Skeletal muscle tissue (tissue), 4 donors: ENCODE data around the gene FBXO42. TPM values are rescaled to one million over a fixed set of nuclear protein-coding genes. Genes with fewer than 3 reads are reported as not detected.

Experiments used
- H3K27ac ChIP-seq: one replicate; pipeline ENCODE4 v1.7.0; 2013; ENCODE audit warnings: mild to moderate bottlenecking, low read depth, low read length, inconsistent platforms
- H3K27me3 ChIP-seq, 3 donors: one replicate each; pipeline ENCODE4 v1.7.0; 2013; ENCODE audit warnings: low read length in 3 of 3; ENCODE audit not compliant: control insufficient read depth in 3 of 3, insufficient read depth in 3 of 3
- H3K36me3 ChIP-seq, 3 donors: one replicate each; pipeline ENCODE4 v1.7.0; 2013; ENCODE audit warnings: low read length in 3 of 3; ENCODE audit not compliant: control insufficient read depth in 3 of 3, insufficient read depth in 3 of 3
- H3K4me1 ChIP-seq, 3 donors: one replicate each; pipeline ENCODE4 v1.7.0; 2013; ENCODE audit warnings: low read length in 3 of 3, mild to moderate bottlenecking in 3 of 3; ENCODE audit not compliant: control insufficient read depth in 3 of 3, insufficient read depth in 3 of 3
- H3K4me3 ChIP-seq, 3 donors: one replicate each; pipeline ENCODE4 v1.7.0; 2013; ENCODE audit warnings: low read length in 3 of 3
- H3K9ac ChIP-seq, 3 donors: one replicate each; pipeline ENCODE4 v1.7.0; 2013; ENCODE audit warnings: low read length in 3 of 3, mild to moderate bottlenecking in 3 of 3, moderate library complexity in 2 of 3, low read depth in 1 of 3
- H3K9me3 ChIP-seq, 3 donors: one replicate each; pipeline ENCODE4 v1.7.0; 2013; ENCODE audit warnings: low read length in 3 of 3; ENCODE audit not compliant: control insufficient read depth in 3 of 3
- total RNA-seq: library from RNA; depleted of rRNA; stranded (reverse); fragments of >200 nt; gene quantifications from one replicate; pipeline ENCODE4 v1.2.3, GENCODE V29; 2014
- donor health status: Osteomylitis.

FBXO42 gene
- total RNA-seq, 1 donor from 2014 or later: 12.0 TPM

GRCh38 chr1:16326833-16327404, 25.4 kb downstream of the FBXO42 start:
- H3K27me3 ChIP-seq: no peaks in the 10 kb centered on the region
- no peak overlapping the region for H3K27ac ChIP-seq
- H3K4me1 ChIP-seq: peaks cover 5 to 9% (median 7%) of the 10 kb centered on the region in 3 donors
- H3K36me3 ChIP-seq: no peaks in the 10 kb centered on the region
- H3K9ac ChIP-seq: no peak overlapping the region
- H3K9me3 ChIP-seq: no peaks in the 10 kb centered on the region
- H3K4me3 ChIP-seq: no peak overlapping the region

GRCh38 chr1:16324456-16324890, 27.8 kb downstream of the FBXO42 start:
- Histone ChIP-seq H3K9me3 (no peaks in the 10 kb centered on the region), H3K9ac (no peak overlapping the region), H3K4me3 (no peak overlapping the region), H3K36me3 (no peaks in the 10 kb centered on the region), H3K27me3 (no peaks in the 10 kb centered on the region), H3K4me1 (peaks cover 15 to 20% (median 16%) of the 10 kb centered on the region in 3 donors), H3K27ac (peak overlapping the region; percentile 36)

GRCh38 chr1:16321176-16321867, 31.0 kb downstream of the FBXO42 start:
- Histone ChIP-seq H3K27me3 (no peaks in the 10 kb centered on the region), H3K4me3 (no peak overlapping the region), H3K27ac (no peak overlapping the region), H3K9me3 (no peaks in the 10 kb centered on the region), H3K9ac (no peak overlapping the region), H3K36me3 (no peaks in the 10 kb centered on the region), H3K4me1 (peaks cover 30 to 31% (median 31%) of the 10 kb centered on the region in 3 donors)

GRCh38 chr1:16318555-16318954, 33.7 kb downstream of the FBXO42 start:
- H3K36me3 ChIP-seq: peaks cover 0 to 6% (median 4%) of the 10 kb centered on the region in 3 donors
- H3K9me3 ChIP-seq: no peaks in the 10 kb centered on the region
- no peak overlapping the region for H3K9ac ChIP-seq
- no peaks in the 10 kb centered on the region for H3K27me3 ChIP-seq
- peaks cover 28 to 30% (median 28%) of the 10 kb centered on the region in 3 donors for H3K4me1 ChIP-seq
- no peak overlapping the region for H3K27ac ChIP-seq
- H3K4me3 ChIP-seq: no peak overlapping the region

- Histone ChIP-seq H3K27me3 (no peaks in the 10 kb centered on the region), H3K36me3 (peaks cover 4 to 20% (median 19%) of the 10 kb centered on the region in 3 donors), H3K9ac (peak overlapping the region in 1 of 3 donors; percentile 47), H3K9me3 (no peaks in the 10 kb centered on the region), H3K4me3 (no peak overlapping the region), H3K4me1 (peaks cover 17 to 19% (median 17%) of the 10 kb centered on the region in 3 donors), H3K27ac (no peak overlapping the region)
Measured at GRCh38 chr1:16315437-16315836, 36.8 kb downstream of the FBXO42 start.

GRCh38 chr1:16307222-16307621, 45.1 kb downstream of the FBXO42 start:
- no peak overlapping the region for H3K4me3 ChIP-seq
- H3K27me3 ChIP-seq: no peaks in the 10 kb centered on the region
- H3K36me3 ChIP-seq: peaks cover 13 to 41% (median 39%) of the 10 kb centered on the region in 3 donors
- H3K9ac ChIP-seq: no peak overlapping the region
- H3K4me1 ChIP-seq: peaks cover 0 to 2% (median 0%) of the 10 kb centered on the region in 3 donors
- no peaks in the 10 kb centered on the region for H3K9me3 ChIP-seq
- no peak overlapping the region for H3K27ac ChIP-seq

- no peak overlapping the region for H3K4me3 ChIP-seq
- no peaks in the 10 kb centered on the region for H3K9me3 ChIP-seq
- H3K27me3 ChIP-seq: no peaks in the 10 kb centered on the region
- H3K27ac ChIP-seq: no peak overlapping the region
- no peak overlapping the region for H3K9ac ChIP-seq
- peaks cover 2 to 10% (median 7%) of the 10 kb centered on the region in 3 donors for H3K4me1 ChIP-seq
- peaks cover 15 to 33% (median 29%) of the 10 kb centered on the region in 3 donors for H3K36me3 ChIP-seq
Measured at GRCh38 chr1:16302709-16303627, 49.3 kb downstream of the FBXO42 start.

GRCh38 chr1:16300436-16300835, 51.8 kb downstream of the FBXO42 start:
- peaks cover 2 to 9% (median 7%) of the 10 kb centered on the region in 3 donors for H3K4me1 ChIP-seq
- H3K27ac ChIP-seq: no peak overlapping the region
- no peak overlapping the region for H3K4me3 ChIP-seq
- no peaks in the 10 kb centered on the region for H3K9me3 ChIP-seq
- no peaks in the 10 kb centered on the region for H3K27me3 ChIP-seq
- H3K9ac ChIP-seq: no peak overlapping the region
- peaks cover 13 to 26% (median 21%) of the 10 kb centered on the region in 3 donors for H3K36me3 ChIP-seq

GRCh38 chr1:16298653-16299052, 53.6 kb downstream of the FBXO42 start:
- H3K4me1 ChIP-seq: peaks cover 2 to 15% (median 9%) of the 10 kb centered on the region in 3 donors
- no peak overlapping the region for H3K4me3 ChIP-seq
- H3K9ac ChIP-seq: no peak overlapping the region
- H3K36me3 ChIP-seq: peaks cover 8 to 20% (median 14%) of the 10 kb centered on the region in 3 donors
- no peak overlapping the region for H3K27ac ChIP-seq
- H3K9me3 ChIP-seq: no peaks in the 10 kb centered on the region
- no peaks in the 10 kb centered on the region for H3K27me3 ChIP-seq
